ENCODE results near the gene UTP4. TPM values are rescaled to one million over a fixed set of nuclear protein-coding genes. Genes with fewer than 3 reads are reported as not detected.

The UTP4 gene
- total RNA-seq, 1 experiment from 2014 or later: 61.7 TPM

DNA sequence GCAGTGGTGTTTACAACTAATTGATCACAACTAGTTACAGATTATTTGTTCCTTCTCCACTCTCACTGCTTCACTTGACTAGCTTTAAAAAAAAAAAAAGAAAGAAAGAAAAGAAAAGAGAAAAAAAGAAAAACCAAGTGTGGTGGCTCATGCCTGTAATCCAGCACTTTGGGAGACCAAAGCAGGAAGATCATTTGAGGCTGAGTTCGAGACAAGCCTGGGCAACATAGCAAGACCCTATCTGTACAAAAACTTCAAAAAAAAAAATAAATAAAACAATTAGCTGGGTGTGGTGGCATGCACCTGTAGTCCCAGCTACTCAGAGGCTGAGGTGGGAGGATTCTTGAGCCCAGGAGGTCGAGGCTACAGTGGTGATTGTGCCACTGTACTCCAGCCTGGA is 58.7 kb downstream of the UTP4 start:
- H3K4me3 ChIP-seq (ENCODE audit: low read depth in 2 of 2, low read length in 2 of 2): no peak overlapping the region
- peaks cover 33% of the 10 kb centered on the region for H3K4me1 ChIP-seq (ENCODE audit: control insufficient read depth, insufficient read depth, low read length)
- BruUV-seq (replicated peaks): no TSS peak
- CTCF ChIA-PET: no interaction called here
- TF ChIP-seq POLR2AphosphoS5 (IDR thresholded peaks at IDR 0.05; ENCODE audit: low read depth, low read length): no peak
- no peak for TF ChIP-seq SIN3A (IDR thresholded peaks at IDR 0.05; ENCODE audit: borderline replicate concordance, insufficient read depth, low read depth, low read length)
- TF ChIP-seq, protein P1, sequence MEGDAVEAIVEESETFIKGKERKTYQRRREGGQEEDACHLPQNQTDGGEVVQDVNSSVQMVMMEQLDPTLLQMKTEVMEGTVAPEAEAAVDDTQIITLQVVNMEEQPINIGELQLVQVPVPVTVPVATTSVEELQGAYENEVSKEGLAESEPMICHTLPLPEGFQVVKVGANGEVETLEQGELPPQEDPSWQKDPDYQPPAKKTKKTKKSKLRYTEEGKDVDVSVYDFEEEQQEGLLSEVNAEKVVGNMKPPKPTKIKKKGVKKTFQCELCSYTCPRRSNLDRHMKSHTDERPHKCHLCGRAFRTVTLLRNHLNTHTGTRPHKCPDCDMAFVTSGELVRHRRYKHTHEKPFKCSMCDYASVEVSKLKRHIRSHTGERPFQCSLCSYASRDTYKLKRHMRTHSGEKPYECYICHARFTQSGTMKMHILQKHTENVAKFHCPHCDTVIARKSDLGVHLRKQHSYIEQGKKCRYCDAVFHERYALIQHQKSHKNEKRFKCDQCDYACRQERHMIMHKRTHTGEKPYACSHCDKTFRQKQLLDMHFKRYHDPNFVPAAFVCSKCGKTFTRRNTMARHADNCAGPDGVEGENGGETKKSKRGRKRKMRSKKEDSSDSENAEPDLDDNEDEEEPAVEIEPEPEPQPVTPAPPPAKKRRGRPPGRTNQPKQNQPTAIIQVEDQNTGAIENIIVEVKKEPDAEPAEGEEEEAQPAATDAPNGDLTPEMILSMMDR (IDR thresholded peaks at IDR 0.05): no peak
- no peak for TF ChIP-seq TCF7L2 (IDR thresholded peaks at IDR 0.05; ENCODE audit: low read depth, low read length)
- TF ChIP-seq, protein P2, sequence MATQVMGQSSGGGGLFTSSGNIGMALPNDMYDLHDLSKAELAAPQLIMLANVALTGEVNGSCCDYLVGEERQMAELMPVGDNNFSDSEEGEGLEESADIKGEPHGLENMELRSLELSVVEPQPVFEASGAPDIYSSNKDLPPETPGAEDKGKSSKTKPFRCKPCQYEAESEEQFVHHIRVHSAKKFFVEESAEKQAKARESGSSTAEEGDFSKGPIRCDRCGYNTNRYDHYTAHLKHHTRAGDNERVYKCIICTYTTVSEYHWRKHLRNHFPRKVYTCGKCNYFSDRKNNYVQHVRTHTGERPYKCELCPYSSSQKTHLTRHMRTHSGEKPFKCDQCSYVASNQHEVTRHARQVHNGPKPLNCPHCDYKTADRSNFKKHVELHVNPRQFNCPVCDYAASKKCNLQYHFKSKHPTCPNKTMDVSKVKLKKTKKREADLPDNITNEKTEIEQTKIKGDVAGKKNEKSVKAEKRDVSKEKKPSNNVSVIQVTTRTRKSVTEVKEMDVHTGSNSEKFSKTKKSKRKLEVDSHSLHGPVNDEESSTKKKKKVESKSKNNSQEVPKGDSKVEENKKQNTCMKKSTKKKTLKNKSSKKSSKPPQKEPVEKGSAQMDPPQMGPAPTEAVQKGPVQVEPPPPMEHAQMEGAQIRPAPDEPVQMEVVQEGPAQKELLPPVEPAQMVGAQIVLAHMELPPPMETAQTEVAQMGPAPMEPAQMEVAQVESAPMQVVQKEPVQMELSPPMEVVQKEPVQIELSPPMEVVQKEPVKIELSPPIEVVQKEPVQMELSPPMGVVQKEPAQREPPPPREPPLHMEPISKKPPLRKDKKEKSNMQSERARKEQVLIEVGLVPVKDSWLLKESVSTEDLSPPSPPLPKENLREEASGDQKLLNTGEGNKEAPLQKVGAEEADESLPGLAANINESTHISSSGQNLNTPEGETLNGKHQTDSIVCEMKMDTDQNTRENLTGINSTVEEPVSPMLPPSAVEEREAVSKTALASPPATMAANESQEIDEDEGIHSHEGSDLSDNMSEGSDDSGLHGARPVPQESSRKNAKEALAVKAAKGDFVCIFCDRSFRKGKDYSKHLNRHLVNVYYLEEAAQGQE (IDR thresholded peaks at IDR 0.05; ENCODE audit: insufficient read depth in 1 of 2, low read depth in 2 of 2, low read length in 1 of 2): no peak
- intact Hi-C loops (cut with micrococcal nuclease; ENCODE audit: unreplicated experiment): no loop called here
- H3K36me3 ChIP-seq (ENCODE audit: control insufficient read depth, insufficient read depth, low read length): no peaks in the 10 kb centered on the region
- H3K9me3 ChIP-seq (ENCODE audit: control insufficient read depth, insufficient read depth, low read depth, low read length): no peaks in the 10 kb centered on the region
- no peaks in the 10 kb centered on the region for H3K27me3 ChIP-seq (ENCODE audit: control insufficient read depth, insufficient read depth, low read length)
- no peak for DNase-seq (ENCODE audit: low read depth, low spot score)
- in situ Hi-C loops (cut with HindIII; ENCODE audit: low pct_unique_long_range_greater_than_20kb, low sequenced_read_pairs): no loop called here
- POLR2A ChIA-PET: interaction anchor here (0.6 to 0.7 kb wide), 5 partner anchors 9 to 57 kb away, joined by 3 to 14 read pairs (median 4); no protein-coding TSS in a partner anchor
- ATAC-seq: no peak
- no peak overlapping the region for H3K27ac ChIP-seq (ENCODE audit: low read length)

DNA sequence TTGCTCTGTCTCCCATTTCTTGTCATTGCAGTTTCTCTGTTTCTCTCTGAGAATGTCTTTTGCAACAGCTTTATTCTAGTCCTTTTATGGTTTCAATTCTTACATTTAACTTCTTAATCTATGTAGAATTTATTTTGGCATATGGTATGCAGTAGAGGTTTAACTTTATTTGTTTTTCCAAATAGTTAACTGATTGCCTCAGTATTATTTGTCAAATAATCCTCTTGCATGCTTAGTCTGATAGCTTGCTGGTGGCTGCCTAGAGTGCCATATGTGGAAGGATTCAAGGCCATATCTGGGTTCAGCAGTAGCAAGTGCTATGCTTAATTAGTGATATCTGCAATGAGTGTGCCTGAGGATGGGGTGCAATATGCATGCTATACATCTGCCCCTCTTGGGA is 61.4 kb downstream of the UTP4 start:
- Histone ChIP-seq H3K27me3 (ENCODE audit: control insufficient read depth, insufficient read depth, low read length) (no peaks in the 10 kb centered on the region), H3K36me3 (ENCODE audit: control insufficient read depth, insufficient read depth, low read length) (no peaks in the 10 kb centered on the region), H3K9me3 (ENCODE audit: control insufficient read depth, insufficient read depth, low read depth, low read length) (no peaks in the 10 kb centered on the region), H3K4me3 (ENCODE audit: low read depth in 2 of 2, low read length in 2 of 2) (no peak overlapping the region), H3K27ac (ENCODE audit: low read length) (no peak overlapping the region), H3K4me1 (ENCODE audit: control insufficient read depth, insufficient read depth, low read length) (peaks cover 30% of the 10 kb centered on the region)
- no TSS peak for BruUV-seq (replicated peaks)
- POLR2A ChIA-PET: no interaction called here
- TF ChIP-seq TCF7L2 (IDR thresholded peaks at IDR 0.05; ENCODE audit: low read depth, low read length) (no peak), SIN3A (IDR thresholded peaks at IDR 0.05; ENCODE audit: borderline replicate concordance, insufficient read depth, low read depth, low read length) (no peak), POLR2AphosphoS5 (IDR thresholded peaks at IDR 0.05; ENCODE audit: low read depth, low read length) (no peak)
- TF ChIP-seq, protein P1 (IDR thresholded peaks at IDR 0.05): no peak
- TF ChIP-seq, protein P2 (IDR thresholded peaks at IDR 0.05; ENCODE audit: insufficient read depth in 1 of 2, low read depth in 2 of 2, low read length in 1 of 2): no peak
- no peak for DNase-seq (ENCODE audit: low read depth, low spot score)
- CTCF ChIA-PET: no interaction called here
- intact Hi-C loops (cut with micrococcal nuclease; ENCODE audit: unreplicated experiment) (no loop called here), in situ Hi-C loops (cut with HindIII; ENCODE audit: low pct_unique_long_range_greater_than_20kb, low sequenced_read_pairs) (no loop called here)
- no peak for ATAC-seq

All from Panc1 (cell line).